Activated CD4-positive, alpha-beta T cell treated with anti-CD3 and anti-CD28 coated beads, Interleukin-10, Interleukin-2, amounts not matched to agents 100 ng/mL and 50 ng/mL, durations not matched to agents 16 hours and 8 hours (primary cell): ENCODE measurements around the gene STK10.

Experiments
- DNase-seq: peaks from one replicate; pipeline ENCODE4 v3.0.0-alpha.2; 2020

The STK10 gene

DNA sequence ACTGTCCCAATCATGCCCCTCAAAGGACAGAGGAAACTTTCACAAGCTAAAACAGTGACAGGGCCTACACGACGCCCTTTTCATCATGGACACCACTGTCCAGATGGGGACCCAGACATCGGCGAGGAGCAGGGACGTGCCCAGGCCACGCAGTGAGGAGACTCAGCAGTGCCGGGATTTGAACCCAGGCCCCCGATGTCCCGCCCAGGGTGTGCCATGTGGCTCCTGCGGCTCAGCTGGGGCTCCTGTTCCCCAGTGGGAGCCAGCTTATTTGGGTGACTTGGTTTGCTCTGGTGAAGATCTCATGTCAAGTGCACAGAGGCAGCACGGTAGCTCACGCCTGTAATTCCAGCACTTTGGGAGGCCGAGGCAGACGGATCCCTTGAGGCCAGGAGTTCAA lies 82.2 kb downstream of the STK10 start:
- DNase-seq = no peak

DNA sequence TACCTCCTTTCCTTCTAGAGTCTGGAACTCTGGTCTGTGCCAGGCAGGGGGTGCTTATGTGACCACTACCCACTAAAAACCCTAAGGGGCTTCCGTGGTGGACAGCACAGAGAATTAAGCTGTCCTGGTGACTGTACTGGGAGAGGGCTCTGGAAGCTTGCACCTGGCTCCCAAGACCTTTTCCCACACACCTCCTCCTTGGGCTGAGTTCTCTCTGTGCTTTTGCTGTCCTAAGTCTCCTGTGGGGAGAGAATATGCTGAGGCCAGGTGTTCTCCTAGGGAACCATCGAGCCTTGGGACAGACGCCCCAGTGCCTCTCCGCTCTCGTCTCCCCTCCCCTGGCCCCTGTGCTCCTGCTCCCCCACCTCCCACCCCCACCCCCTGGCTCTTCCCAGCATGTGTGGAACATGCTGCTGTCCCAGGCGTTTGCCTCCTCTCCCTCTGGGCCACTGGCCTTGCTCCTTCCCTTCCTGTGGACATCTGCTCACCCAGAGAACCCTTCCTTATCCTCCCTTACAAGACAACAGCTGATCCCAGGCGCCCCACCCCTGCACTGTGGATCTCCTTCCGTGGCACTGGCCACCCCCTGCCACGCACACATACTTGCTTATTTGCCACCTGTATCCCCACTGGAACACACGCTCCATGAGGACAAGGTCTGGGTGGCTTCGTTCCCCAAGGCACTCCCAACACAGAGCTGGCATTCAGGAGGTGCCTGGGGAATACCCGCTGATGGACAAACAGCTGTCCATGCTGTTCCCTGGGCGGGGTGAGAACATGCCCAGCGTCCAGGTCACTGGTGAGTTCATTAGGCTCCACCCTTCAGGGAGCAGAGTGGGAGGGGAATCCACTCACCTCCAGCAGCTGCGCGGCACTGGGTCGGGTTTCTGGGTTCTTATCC lies 83.0 kb downstream of the STK10 start:
- no peak for DNase-seq

DNA sequence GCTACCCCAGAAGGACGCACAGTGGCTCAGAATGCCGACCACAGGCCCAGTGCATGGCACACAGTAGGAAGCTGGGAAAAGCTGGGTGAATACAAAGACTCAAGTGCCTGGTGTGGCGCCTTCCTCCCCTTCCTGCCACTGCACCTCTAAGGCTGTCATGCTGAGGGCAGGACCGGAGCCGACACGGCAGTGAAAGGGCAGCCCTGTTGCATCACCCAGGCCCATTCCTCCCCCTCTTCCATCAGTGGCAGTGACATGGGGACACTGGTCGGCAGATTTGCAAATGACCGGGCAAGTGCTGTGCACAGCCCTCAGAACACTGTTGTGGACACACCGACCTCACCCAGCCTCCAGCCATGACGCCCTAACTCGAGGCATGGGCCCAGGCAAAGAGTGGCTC lies 84.0 kb downstream of the STK10 start:
- DNase-seq = no peak

DNA sequence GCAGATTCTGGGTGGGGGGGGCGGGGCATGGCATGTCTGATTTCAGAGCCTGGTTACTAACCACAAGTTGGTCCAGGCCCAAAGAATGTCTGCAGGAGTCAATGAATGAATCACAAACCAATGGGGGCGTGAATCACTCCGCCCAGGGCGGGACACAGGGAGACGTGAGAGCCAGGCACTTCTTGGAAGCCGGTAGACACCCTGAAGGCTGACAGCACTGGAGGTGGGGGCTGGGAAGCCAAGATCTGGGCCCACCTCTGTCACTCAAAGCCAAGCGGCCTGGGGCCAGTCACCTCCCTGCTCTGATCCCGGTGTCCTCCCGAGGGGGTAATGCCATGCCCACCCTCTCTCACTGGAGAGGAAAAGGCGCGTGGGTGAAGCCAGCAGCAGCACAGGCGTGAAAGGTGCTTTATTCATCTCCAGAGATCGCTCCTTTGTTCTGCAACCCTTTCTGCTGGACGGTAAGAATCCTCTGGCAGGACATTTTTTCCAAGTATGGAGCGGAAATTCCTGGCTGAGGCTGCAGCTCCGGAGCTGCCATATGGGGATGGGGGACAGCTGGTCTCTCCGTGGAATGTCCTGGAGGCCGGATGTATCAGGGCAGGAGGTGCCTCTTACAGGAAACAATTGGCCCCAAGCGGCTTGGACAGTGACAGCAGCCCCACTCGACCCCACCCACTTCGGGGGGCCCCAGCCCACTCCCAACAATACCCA lies 85.0 kb downstream of the STK10 start:
- peak; percentile 57 for DNase-seq

DNA sequence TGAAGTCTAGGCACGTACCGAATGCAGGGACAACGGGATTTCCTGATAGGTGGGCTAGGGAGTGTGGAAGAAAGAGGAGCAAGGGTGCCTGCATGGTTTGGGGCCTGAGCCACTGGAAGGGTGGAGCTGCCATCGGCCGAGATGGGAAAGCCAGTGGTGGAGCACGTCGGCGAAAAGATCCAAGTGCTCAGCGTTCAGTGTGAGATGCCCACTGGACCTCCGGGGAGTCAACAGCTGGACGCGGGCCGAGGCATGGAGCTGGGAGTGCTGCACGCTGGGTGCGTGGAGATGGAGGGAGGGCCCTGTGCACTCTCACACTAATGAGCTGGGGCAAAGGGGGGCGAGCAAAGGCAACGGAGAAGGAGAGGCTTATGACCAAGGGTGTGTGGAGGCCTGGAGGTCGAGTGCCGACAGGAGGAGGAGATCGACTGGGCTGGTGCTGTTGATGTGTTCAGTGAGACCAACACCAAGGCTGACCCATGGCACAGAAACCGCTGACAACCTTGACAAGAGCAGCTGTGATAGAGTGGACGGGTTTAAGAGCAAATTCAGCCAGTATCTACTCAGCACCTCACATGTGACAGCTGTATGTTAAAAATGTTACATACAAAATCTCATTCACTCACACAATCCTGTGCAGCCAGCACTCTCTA lies 85.7 kb downstream of the STK10 start:
- no peak for DNase-seq

DNA sequence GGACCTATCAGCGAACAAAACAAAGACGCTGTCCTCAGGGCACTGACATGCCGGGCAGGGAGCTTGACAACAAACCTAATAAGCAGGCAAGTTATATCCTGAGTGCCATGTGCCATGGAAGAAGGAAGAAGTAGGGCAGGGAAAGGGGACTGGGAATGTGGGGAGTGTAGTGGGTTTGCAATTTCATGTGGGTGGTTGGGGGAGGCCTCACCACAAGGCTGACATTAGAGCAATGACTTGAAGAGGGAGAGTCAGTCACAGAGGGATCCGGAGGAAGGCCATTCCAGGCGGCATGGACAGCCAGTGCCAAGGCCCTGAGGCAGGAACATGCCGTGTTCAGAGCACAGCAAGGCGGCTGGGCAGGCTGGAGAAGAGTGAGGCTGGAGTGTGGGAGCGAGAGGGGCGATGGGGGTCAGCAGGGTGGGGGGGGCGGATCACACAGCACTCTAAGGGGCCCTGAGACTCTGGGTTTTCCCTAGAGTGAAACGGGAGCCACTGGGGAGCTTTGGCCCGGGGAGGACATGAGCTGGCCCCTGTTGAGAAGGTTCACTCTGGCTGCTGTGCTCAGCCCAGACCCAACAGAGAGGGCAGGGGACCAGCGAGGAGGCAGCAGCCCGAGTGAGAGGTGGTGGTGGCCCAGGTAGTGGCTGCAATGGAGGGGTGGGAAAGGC lies 86.3 kb downstream of the STK10 start:
- no peak for DNase-seq

DNA sequence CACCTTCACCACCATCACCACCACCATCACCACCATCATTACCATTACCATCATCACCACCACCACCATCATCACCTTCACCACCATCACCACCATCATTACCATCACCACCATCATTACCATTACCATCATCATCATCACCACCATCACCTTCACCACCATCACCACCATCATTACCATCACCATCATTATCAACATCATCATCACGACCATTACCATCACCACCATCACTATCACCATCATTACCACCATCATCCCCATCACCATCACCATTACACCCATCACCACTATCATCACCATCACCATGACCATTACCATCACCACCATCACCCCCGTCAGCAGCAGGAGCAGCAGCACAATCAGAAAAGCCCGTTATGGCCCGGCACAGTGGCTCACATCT lies 89.1 kb downstream of the STK10 start:
- no peak for DNase-seq

DNA sequence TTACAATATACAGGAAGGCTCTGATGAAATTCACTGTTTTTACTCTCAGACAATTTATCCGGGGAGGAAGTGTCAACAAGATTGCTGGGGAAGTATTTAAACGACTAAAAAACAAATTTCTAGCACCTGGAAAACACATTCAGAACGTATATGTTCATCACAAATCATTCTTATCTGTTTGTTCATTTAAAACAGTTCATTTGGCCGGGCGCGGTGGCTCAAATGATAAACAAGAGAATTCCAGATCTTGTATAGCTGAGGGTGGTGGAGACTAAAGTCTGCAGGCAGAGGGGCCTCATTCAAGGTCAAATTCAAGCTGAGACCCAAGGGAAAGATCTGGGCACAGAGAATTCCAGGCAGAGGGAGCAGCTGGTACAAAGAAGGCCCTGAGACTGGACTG lies 90.0 kb downstream of the STK10 start:
- DNase-seq = no peak

DNA sequence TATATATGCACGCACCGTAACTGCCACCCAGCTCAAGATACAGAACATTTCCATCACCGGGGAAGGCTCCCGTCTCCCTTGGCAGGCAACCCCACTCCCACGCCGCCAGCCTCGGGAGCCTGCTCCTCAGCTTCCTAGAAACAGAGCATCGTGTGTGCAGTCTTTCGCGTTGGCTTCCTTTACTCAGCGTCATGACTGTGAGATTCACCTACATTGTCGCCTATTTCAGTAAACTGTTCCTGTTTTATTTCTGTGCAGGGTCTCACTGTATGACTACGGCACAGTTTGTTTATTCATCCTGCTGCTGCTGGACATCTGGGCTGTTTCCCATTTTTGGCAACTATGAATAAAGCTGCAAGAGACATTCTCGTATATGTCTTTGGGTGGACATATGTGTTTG lies 90.7 kb downstream of the STK10 start:
- DNase-seq = no peak

DNA sequence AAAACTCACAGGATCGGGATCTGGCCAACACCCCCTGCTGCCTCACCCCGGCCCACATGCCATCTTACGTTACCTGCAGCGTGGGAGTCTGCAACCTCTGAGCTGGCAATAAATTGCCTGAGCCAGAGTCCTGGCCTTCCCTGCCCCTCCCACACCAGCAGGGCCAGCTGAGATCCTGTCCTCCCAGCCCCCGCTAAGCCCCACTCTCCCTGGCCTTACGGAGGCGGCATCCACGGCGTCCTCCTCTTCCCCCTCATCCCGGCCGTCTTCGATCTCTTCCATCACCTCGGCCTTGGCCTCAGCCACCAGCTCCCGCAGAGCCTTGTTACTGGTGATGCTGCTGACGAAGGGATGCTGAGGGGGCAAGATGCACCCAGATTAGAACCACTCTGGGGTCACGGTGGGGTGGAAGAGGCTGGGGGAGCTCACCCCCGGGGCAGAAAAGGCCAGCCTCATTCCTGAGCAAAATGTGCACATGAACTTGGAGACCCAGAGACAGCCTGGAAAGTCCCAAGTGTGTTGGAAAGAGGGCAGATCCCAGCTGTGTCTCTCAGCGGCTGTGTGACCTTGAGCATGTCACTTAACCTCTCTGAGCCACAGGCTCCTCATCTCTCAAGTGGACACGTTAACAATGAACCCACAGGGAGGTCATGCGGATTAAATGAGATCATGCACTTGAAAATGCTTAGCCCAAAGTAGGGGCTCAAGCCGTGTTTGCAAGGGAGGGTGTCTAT lies 91.7 kb downstream of the STK10 start:
- DNase-seq = no peak

DNA sequence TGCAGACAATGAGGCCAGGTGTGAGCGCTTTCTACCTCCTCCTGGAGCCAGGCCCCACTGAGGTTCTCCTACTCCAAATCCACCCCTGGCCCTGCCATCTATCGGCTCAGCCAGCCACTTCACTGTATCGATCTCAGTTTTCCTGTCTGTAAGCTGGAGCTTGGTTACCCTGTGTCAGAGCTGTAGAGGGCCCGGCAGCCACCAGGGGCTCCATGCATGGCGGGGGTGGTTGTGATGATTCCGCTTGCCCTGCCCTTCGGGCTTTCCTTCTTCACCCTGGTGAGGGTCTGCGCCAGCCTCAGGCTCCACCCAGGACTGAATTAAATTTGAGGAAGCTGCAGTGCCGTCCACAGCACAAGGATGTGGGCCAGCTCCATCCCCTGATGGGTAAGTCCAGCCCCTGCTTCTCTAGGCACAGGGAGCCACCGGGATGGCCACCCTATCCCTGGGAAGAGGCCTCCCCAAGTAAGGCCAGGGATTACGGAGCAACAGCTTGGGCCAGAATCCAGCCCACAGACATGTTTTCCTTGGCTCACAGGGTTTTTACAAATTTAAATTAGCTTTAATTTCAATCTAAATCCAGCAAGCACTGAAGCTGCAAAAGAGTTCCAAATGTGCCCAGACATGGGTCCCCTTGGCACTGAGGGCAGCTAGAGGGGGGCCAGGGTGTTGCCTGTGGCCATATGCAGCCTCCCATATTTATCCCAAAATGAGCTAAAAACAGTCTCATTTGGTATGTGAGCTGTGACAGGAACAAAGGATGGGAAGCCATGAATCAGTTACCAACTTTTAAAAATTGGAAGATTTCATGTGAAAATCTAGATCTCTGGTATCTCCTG lies 92.4 kb downstream of the STK10 start:
- no peak for DNase-seq

DNA sequence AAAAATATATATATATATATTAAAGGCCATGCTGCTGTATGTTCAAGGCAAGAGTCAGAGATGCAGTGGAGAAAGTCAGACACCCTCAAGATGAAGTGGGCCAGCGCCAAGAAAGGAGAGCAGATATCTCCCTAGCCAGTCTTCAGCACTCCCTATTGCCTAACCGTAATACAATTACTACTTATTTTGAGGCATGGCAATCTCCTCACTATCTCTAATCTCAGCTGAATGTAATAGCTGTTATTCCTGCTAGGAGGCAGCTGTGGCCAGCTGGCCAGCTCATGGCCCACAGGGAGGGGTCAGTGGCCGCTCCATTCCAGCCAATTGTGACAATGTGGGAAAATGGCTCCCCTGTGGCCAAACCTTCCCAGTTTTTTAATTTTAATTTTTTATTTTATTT lies 94.1 kb downstream of the STK10 start:
- no peak for DNase-seq

DNA sequence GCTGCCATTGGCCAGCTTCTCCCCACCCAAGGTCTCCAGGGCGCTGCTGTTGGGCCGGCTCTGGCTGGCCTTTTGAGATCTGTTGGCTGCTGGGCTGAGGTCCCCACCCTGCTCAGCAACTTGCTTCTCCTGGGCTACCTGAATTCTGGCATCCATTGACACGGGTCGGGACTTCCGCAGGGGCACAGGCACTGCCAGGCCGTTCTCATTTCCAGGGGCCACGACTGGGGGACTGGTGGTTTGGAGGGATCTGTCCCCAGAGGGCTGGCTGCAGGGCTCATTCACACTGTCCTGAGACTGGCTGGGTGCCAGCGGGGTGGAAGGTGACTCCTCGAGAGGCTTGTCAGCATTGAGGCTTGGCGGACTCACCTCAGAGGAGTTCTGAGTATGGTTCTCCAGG lies 94.5 kb downstream of the STK10 start:
- no peak for DNase-seq

DNA sequence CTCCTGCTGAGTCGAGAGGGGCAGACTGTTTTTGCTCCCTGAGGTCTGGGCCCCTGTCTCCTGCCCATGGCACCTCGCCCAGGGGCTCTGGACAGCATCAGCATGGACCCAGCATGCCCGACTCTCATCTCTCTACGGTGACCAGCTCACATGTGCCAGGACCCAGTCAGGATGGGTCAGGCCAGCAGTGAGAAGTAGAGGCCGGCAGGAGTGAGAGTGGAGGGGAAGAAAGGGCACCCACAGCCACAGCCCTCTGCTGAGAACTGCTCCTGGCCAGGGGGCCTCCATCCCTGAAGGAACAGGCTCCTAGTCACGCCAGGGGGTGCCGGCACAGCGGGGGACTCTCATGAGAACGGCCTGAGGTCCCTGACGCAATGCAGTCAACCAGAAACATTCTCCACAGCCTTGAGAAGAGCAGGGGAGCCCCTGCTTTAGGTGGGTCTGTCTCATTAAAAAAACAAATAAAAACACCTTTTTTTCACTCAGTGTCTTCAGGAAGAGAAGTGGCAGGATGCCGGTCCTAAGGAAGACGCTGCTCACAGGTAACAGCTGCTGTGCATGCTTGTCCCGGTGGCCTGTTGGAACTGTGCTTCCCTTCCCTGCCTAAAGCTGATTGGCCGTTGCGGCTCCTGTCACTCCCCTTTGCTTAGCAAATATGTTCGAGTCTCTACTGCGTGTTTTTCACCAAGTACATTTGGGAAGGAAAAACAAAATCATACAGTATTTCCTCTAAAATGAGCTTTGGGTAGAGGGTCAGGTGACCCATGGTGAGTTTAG lies 95.9 kb downstream of the STK10 start:
- no peak for DNase-seq

DNA sequence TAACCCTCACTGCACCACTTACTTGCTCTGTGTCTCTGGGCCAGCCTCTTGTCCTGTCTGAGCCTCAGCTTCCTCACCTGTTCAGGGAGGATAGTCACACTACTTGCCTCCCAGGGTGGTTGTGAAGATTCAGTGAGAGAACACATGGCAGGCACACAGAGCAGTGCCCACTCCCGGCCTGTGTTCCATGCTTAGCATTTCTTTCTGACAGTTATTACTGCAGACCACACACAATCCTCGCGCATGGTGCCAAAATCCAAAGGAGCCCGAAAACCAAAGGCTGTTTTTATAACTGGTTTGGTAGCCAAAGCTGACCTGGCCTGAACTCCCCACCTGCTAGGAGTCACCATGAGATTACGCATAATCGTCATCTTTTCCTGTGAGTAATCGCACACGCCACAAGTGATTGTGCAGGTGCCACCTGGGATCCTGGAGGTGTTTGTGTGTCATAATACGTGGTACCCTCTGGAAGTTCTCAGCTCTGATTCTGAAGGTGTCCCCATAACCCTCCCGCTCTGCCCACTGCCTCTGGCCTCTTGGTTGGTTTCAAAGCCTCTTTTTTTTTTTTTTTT lies 97.0 kb downstream of the STK10 start:
- no peak for DNase-seq

DNA sequence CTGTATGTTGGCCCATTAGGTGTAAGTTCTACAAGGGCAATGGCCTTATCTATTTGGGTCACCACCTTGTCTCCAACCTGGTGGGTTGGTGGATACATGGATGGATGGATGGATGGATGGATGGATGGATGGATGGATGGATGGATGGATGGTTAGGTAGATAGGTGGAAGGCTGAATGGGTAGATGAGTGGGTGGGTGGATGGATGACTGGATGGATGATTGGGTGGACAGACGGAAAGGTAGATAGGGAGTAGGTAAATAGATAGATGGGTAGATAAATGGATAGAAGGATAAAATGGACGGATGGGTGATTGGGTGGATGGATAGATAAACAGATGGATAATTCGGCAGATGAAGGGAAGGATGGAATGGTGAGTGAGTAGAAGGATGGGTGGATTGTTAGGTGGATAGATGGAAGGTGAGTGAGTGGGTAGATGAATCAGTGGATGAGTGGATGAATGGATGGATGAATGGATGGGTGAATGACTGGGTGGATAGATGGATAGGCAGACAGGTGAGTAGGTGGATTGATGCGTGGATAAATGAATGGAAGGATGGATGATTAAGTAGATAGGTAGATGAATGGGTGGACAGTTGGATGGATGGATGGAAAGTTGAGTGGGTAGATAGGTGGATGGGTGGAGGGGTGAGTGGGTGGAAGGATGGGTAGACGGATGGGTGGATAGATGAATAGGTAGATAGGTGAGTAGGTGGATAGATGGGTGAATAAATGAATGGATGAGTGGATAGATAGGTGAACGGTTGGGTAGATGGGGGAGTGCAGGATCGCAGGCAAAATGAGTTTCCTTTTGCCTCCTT lies 98.5 kb downstream of the STK10 start:
- DNase-seq = no peak

DNA sequence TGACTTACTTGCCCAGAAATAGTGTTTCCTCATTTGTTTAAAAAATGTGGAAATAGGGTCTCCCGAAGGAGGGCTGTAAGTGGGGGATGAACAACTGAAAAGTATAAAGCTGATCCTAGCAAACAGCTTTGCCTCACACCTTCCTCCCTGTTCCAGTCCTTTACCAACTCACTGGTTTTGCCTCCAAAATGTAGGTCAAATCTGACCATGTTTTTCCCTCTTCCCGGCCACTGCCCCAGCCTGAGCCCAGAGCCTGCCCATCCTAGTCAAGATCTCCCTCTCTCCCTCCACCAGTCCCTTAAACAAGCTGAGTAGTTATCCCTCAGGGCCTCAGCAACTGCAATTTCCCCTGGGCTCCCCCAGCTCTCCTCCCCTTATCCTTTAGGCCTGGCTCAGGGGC lies 99.2 kb downstream of the STK10 start:
- no peak for DNase-seq

DNA sequence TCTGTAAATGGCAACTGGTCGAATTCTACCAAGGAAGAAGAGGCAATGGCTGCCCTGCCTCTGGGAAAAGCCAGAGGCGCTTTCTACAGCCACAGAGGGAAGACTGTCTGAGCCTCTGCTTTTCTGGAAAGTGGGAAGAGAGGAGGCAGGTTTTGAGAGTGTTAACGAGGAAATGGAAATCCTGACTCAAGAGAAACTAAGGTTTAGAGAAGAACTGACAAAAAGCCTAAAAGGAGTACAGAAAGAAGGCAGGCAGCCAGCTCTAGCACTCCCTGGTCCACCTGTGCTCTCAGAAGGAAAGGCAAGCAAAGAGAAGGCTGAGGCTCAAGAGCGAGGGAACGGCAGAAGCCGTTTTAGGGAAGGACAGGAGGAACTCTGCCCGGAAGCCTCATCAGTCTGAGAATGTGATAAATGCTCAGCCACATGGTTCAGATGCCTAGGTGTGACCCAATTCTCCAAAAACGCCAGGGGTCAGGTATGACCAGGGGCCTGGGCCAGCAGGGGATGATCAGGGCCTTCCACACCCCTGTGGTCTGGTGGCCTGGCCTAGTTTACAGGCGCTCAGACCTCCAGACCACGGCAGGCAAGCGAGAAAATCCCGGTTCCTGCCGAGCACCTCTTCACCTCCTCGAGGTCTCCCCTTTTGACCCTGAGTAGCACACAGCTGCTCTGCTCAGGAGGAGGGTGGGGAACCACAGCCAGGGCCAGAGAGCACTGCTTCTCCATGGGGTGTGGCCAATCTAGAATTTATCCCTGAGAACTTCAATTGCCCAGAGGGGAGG lies 101.6 kb downstream of the STK10 start:
- DNase-seq = no peak

DNA sequence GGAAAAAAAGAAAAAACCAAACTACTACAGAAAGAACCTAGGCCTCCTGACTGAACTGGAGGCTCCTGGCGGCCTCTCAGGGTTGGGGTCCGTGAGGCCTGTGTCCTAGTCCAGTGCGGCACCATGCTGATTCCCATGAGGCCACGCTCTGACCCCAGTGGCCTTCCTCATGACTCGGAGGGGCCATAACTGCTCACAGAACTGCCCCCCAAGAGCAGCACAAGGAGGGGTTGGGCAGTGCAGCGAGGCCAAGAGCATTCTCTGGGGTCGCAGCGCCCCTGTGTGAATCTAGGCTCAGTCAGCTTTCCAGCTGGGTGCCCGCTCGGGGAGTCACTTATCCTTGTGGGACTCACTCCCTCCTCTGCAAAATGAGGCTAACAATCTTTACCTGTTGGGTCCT lies 102.3 kb downstream of the STK10 start:
- DNase-seq = no peak
